GM21825 (cell line): ENCODE results near the gene MYOT.

Source experiments
- ATAC-seq: cut with Tn5 transposase; IDR thresholded peaks from one replicate; pipeline ENCODE4 v1.9.1; 2021; ENCODE audit warnings: mild to moderate bottlenecking, moderate library complexity; ENCODE audit not compliant: unreplicated experiment

MYOT gene

DNA sequence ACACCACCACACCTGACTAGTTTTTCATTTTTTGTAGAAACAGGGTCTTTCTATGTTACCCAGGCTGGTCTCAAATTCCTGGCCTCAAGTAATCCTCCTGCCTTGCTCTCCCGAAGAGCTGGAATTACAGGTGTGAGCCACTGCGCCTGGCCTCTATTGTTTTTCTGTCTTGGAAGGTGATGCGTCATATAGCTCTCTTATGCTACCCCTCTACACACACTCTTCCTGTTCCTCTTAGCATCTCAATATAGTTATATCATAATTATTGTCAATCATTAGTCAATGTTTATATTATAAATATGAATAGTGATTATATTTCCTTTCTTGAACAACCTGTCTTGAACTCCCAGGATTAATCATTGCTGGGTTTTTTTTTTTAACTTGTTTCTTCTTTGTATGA, 28.9 kb downstream of the MYOT start:
- ATAC-seq = no peak

DNA sequence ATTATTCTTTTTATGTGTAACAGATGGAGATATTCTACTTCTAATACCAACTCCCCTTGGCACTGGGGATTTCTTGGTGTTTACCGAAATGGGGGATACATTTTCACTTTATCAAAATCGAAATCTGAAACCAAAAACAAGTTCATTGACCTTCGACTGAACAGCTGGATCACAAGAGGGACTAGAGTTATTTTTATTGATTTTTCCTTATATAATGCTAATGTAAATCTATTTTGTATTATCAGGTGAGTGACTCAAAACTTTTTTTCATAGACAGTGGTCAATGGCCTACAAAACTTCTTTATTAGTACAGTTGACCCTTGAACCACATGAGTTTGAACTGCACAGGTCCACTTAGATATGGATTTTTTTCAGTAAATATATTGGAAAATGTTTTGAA, 31.8 kb downstream of the MYOT start:
- ATAC-seq = no peak

DNA sequence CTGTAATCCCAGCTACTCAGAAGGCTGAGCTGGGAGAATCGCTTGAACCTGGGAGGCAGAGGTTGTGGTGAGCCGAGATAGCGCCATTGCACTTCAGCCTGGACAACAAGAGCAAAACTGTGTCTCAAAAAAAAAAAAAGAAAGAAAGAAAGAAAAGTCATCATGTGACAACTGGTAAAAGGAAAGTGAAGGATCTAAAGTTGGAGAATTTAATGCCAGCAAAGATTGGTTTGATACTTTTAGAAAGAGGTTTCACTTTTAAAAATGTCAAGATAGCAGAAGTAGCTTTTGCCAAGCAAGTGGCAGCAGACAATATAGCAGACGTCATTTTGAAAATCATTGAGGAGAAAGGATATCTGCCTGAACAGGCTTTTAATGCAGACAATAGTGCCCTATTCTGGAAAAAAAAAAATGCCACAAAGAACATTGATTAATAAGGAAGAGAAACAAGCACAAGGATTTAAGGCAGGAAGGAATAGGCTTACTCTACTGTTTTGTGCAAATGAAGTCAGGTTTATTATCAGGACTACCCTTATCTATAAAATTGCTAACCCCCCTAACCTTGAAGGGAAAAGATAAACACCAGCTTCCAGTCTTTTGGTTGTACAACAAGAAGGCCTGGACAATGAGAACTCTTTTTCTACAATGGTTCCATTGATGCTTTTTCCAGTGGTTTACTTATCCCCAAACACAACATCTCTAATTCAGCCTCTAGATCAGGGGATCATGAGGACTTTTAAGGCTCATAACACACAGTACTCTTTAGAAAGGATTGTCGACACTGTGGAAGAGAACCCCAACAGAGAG, 33.6 kb downstream of the MYOT start:
- no peak for ATAC-seq

DNA sequence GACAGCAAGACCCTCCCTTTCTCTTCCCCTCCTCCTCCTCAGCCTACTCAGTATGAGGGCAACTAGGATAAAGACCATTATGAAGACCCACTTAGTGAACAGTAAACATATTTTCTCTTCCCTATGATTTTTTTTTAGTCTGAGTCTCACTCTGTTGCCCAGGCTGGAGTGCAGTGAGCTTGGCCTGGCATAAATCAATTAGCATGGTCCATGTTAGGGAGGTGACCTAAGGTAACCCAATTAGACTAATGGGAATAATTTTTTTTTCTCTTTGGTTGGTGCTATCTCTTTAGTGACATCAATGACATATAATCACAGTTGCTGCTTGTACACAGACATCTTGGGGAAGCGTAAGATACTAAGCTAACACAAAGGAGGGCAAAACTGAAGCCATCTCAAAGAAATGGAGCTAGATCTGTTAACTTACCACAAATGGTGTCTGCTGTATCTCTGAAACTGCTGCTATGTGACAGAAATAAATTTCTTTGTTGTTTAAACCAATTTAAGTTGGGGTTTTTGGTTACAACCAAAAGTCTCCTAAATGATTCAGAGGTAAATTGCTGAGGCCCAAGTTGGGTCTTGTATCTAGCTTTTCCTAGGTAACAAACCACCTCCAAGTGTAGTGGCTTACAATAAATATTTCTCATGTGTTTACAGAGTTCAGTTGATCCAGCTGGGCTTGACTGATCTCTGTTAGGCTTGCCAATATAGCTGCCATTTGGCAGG, 34.9 kb downstream of the MYOT start:
- ATAC-seq = no peak

DNA sequence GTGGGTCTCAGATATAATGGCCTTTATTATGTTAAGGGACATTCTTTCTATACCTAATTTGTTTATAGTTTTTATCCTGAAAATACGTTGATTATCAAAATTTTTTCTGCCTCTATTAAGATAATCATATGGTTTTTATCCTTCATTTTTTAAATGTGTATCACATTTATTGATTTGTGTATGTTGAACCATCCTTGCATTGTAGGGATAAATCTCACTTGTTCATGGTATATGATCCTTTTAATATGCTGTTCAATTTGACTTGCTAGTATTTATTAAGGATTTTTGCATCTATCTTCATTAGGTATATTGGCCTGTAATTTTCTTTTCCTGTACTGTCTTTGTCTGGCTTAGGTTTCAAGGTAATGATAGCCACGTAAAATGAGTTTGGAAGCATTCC, 47.1 kb downstream of the MYOT start:
- no peak for ATAC-seq

DNA sequence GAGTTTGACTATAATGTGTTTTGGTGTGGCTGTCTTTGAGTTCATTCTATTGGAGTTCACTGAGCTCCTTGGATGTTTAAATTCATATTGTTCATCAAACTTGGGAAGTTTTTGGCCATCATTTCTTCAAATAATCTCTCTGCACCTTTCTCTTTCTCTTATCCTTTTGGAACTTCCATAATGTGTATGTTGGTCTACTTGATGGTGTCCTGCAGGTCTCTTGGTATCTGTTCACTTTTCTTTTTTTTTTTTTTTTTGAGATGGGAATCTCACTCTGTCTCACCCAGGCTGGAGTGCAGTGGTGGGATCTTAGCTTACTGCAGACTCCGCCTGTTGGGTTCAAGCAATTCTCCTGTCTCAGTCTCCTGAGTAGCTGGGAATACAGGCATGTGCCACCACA, 49.3 kb downstream of the MYOT start:
- ATAC-seq = no peak

DNA sequence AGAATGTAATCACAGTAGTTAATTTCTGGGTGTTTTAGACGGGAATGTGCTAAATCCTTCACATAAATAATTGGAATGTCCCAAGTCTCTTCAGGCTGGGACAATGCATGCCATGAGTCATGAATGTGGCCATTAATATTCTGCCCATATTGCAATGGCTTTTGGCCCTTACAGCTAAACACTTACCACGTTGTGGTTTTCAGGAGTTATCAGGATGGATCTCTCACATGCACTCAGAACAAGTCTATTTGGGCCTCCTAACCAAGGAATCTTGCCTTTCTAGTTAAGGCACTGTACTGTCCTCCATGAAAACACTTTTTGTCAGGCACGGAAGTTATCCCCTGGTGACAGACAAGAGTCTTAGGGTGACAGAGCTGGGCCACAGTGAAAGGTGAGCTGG, 54.3 kb downstream of the MYOT start:
- ATAC-seq = no peak

DNA sequence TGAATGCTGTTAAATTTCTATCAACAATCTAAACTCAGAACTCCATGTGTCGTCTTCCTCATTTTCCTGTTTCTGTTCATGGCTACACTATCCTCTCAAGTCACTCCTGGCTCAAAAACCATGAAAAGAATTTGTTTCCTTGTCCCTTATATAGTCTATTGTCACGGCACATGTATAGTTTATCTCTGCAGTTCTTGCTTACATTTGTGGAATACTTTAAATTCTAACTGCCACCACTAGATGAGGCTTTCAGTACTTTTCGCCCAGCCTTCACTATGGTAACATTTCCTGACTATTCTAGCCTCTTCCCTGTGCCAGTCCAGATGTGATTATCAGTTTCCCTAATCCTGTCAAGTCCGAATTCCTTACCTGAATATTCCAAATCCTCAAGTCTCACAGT, 56.2 kb downstream of the MYOT start:
- ATAC-seq = no peak

DNA sequence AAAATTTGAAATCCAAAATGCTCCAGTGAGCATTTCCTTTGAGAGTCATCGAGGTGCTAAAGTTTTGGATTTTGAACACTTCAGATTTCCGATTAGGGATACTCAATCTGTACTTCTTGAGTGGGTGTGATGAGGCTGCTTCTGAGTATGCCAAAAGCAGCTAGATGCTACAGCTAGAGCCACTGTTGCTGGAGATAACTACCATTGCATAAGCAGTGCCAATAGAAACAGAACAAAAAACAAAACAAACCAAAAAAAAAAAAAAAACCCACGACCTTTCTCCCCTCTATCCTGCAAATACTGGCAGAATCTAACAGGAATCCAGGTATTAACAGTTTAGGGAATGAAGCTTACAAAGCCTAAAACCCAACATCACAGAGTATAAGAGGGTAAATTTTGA, 65.1 kb downstream of the MYOT start:
- ATAC-seq = no peak

DNA sequence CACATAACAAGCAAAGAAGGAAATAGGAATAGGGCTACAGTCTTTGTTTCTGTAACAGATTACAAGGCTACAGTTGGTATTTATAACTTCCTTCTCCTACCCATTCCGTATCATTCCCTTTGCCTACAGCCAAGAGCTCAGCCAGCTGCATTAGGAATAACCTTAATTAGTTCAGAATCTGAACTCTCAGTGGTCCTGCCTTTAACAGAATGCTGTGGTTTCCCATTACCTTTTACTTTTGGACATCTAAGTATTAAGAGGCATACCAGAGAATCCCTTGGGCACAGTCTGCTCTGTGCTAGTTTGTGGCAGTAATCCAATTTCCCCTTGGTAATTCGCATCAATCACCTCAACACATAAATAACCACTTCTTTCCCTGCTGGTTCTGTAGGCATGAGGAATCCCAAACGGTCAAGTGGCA, 65.8 kb downstream of the MYOT start:
- no peak for ATAC-seq

DNA sequence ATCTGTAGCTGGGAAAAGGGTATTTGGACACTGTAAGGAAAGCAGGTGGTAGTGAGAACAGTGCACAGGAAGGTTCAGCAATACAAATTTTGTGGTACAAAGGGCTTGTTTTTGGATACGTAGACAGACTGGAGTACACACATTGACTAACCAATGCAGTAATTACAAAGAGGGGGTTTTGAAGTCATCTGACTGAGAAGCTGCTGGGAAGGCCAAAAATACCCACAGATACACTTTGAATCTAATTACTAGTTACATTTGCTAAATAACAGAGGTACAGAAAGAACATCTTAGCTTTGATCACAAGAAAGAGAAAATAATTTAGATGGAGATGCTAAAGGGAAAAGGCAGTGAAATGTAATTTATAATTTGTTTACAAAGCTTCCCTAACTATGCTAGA, 67.5 kb downstream of the MYOT start:
- ATAC-seq = peak; percentile 54

DNA sequence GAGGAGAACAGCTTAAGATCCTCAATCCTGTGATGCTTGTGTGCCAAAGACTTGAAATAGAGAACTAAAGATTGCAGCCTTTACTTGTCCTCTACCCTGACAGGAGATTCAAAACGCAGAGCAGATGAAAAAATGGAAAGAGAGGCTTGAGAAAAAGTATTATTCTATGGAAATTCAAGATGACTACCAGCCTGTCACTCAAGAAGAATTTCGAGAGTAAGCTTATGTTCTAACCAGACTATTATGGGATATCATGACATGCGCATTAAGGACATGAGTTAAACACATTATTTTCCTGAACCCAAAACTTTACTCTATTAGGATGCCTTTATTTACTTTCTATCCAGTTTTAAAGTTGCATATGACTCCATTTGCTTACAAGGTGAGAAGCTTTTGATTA, 68.0 kb downstream of the MYOT start:
- no peak for ATAC-seq
